AG09309 (cell line): Measurements from ENCODE around the gene PUM1.

Source experiments
- DNase-seq: peaks from one replicate; pipeline ENCODE4 v3.0.0-alpha.2; 2010; ENCODE audit warnings: low read depth
- H3K4me3 ChIP-seq: 2 replicates; pipeline ENCODE4 v1.5.1; 2011; ENCODE audit warnings: mild to moderate bottlenecking, low read depth, low read length, moderate library complexity; ENCODE audit not compliant: control insufficient read depth
- TF ChIP-seq, protein P1 (sequence below): IDR thresholded peaks from 2 replicates; pipeline ENCODE4 v1.5.1; 2011; ENCODE audit warnings: mild to moderate bottlenecking, low read depth, low read length, inconsistent platforms; ENCODE audit not compliant: insufficient read depth, control insufficient read depth; ENCODE audit errors: missing control alignments

PUM1 gene

DNA sequence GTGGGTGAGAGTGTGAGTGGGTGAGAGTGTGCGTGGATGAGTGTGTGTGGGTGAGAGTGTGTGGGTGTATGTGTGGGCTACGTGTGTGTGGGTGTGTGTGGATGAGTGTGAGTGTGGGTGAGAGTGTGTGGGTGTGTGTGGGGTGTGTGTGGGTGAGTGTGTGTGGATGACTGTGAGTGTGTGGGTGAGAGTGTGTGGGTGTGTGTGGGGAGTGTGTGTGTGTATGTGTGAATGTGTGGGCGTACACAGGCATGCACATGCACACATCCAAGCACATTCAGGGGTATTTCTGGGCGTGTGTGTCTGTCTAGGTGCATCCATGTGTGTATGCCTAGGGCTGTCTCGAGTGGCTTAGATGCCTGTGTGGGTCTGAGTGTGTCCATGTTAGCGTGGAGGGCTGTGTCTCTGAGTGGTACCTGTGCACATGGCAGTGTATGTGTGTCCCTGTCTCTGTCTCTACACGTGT lies 171.0 kb downstream of the PUM1 start:
- TF ChIP-seq, protein P1, sequence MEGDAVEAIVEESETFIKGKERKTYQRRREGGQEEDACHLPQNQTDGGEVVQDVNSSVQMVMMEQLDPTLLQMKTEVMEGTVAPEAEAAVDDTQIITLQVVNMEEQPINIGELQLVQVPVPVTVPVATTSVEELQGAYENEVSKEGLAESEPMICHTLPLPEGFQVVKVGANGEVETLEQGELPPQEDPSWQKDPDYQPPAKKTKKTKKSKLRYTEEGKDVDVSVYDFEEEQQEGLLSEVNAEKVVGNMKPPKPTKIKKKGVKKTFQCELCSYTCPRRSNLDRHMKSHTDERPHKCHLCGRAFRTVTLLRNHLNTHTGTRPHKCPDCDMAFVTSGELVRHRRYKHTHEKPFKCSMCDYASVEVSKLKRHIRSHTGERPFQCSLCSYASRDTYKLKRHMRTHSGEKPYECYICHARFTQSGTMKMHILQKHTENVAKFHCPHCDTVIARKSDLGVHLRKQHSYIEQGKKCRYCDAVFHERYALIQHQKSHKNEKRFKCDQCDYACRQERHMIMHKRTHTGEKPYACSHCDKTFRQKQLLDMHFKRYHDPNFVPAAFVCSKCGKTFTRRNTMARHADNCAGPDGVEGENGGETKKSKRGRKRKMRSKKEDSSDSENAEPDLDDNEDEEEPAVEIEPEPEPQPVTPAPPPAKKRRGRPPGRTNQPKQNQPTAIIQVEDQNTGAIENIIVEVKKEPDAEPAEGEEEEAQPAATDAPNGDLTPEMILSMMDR, result no peak
- no peak for DNase-seq
- no peak overlapping the region for H3K4me3 ChIP-seq

DNA sequence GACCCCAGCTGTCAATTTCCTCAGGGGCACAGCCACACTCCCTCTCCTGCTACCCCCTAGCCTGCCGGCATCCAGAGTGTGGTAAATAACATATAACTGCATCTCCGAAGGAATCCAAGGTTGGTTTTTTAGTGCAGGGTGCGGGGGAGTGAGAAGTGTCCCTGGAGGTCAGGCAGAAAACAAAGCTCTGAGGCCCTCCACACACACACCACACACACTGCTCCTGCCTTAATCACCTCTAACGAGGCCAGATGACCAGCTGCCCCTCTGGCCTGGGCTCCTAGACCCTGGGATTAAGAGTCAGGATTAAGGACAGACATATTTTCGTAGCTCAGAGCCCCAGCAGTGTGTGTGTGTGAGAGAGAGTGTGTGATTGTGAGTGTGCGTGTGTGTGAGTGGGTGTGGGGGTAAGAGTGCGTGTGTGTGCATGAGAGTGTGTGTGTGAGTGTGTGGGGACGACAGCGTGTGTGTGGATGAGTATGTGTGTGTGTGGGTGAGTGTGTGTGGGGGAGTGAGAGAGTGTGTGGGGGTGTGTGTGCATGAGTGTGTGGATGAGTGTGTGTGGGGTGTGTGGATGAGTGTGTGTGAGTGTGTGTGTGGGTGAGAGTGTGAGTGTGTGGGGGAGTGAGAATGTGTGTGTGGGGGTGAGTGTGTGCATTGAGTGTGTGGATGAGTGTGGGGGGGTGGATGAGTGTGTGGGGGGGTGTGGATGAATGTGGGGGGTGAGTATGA lies 171.6 kb downstream of the PUM1 start:
- TF ChIP-seq, protein P1, result no peak
- H3K4me3 ChIP-seq, result no peak overlapping the region
- no peak for DNase-seq

DNA sequence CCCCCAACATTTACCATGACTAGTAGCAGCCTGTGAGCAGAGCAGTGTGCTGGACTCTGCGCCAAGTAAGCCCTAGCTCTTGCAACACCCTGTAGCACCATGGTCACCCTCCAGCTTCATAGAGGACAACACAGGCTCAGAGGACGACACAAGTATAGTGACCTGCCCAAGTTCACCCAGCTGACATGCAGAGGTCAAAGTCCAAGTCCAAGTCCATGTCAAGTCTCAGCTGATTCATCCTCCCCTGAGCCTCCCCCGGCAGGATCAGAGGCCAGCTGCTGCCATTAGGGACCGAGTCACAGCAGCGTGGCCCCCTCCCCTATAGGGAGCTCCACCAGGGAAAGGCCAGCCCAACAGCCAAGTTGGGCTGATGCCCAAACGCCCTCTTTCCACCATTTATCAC lies 172.8 kb downstream of the PUM1 start:
- H3K4me3 ChIP-seq, result no peak overlapping the region
- TF ChIP-seq, protein P1, result no peak
- no peak for DNase-seq

DNA sequence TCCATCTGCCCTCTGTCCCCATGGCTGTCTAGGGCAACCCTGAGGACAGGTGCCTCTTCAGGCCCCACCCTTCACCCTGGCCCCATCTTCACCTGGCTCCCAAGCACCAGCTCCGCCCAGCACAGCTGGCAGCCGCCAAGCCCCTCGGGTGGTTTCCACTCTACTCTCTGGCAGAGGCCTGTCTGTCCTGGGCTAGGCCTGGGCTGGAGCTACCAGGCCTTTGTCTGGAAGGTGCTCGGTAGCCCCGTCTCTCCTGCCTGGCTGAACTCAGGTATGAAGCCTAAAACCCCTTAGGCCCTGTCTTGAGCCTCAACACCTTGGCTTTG lies 174.3 kb downstream of the PUM1 start:
- DNase-seq, result no peak
- H3K4me3 ChIP-seq, result no peak overlapping the region
- TF ChIP-seq, protein P1, result no peak

DNA sequence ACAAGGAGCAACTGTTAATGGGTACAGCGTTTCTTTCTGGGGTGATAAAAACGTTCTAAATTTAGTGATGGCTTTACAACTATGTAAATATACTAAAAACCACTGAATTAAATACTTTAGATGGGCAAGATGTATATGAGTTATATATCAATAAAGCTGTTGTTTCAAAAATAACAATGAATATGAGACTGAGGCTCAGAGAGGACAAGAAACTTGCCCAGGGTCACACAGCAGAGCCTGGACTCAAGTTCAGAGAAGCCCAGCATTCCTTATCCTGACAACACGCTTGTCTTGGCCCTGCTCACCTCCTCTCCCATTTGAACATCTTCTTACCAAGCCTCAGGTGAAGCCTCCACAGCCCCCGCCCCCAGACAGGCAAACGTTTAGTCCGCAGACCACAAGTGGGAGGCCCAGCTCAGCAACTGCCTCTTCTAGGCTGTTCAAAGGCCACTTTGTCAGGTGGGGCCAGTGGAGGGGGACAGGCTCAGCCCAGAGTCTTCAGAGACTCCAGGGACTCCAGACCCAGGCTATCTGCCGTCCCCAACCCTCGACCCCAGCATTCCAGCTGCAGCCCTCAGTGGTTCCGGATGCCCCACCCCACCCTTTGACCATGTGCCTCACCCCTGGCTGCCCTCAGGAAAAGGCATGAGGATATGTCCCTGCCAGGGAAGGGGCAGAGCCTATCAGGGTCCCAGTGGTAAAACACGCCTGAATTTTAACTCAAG lies 174.9 kb downstream of the PUM1 start:
- DNase-seq, result no peak
- no peak overlapping the region for H3K4me3 ChIP-seq
- TF ChIP-seq, protein P1, result no peak

DNA sequence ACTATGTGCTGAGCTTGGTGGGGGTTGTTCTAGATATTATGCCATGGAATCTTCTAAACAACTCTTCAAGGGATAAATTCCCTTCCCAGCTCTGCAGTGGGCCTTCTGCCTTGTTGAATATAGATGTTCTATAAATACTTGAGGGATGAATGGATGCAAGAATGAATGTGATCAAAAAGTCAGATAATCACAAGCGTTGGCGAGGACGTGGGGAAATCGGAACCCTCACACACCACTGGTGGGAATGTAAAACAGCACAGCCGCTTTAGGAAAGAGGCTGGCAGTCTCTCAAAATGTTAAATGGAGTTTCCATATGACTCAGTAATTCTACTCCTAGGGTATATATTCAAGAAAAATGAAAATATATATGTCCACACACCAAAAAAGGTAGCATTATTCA lies 176.0 kb downstream of the PUM1 start:
- TF ChIP-seq, protein P1, result no peak
- no peak overlapping the region for H3K4me3 ChIP-seq
- DNase-seq, result no peak

DNA sequence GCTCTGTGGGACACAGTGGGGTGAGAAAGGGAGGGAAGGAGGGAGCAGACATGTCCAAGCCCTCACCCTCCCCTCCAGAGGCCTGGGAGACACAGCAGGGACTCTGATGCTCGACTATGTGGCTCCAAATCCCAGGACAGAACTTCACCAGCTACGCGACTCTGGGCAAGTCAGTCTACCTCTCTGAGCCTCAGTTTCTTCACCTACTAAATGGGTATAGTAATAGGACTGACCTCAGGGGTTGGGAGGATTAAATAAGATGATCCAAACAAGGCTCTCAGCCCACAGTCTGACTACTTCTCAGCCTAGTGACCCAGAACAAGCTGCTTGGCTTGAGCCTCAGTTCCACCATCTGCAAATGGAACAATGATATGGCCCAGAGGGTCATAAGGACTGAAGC lies 176.5 kb downstream of the PUM1 start:
- no peak overlapping the region for H3K4me3 ChIP-seq
- TF ChIP-seq, protein P1, result no peak
- no peak for DNase-seq
